HepG2 (cell line): Measurements from ENCODE around the gene CSNK1G3. TPM values are rescaled to one million over a fixed set of nuclear protein-coding genes. Genes with fewer than 3 reads are reported as not detected.

Experiments
- PRDM4 ChIP-seq: sonication (generic); formaldehyde crosslinking; IDR thresholded peaks from 2 replicates; pipeline ENCODE4 v1.9.0; 2021; ENCODE audit warnings: missing genetic modification reagents, borderline replicate concordance
- RAD21 ChIP-seq: fragments of 450-650 bp; formaldehyde crosslinking; IDR thresholded peaks from 2 replicates; pipeline ENCODE4 v1.5.0; 2020; ENCODE audit warnings: mild to moderate bottlenecking
- RNF2 ChIP-seq: fragments of 450-650 bp; conservative IDR thresholded peaks from 2 replicates; pipeline ENCODE4 v1.6.1; 2016; ENCODE audit warnings: low read depth
- SPEN ChIP-seq: sonication (generic); formaldehyde crosslinking; IDR thresholded peaks from 2 replicates; pipeline ENCODE4 v1.5.1; 2020; ENCODE audit warnings: low read depth, mild to moderate bottlenecking, missing genetic modification reagents
- ZNF253 ChIP-seq: sonication (generic); formaldehyde crosslinking; IDR thresholded peaks from 2 replicates; pipeline ENCODE4 v1.8.0; 2022; ENCODE audit warnings: mild to moderate bottlenecking, missing genetic modification reagents, borderline replicate concordance
- ZNF446 ChIP-seq: sonication (generic); formaldehyde crosslinking; IDR thresholded peaks from 2 replicates; pipeline ENCODE4 v1.5.0; 2020; ENCODE audit warnings: mild to moderate bottlenecking, missing genetic modification reagents
- ZNF543 ChIP-seq: sonication (generic); formaldehyde crosslinking; IDR thresholded peaks from 2 replicates; pipeline ENCODE4 v1.4.0; 2020; ENCODE audit warnings: mild to moderate bottlenecking, missing genetic modification reagents
- polyA plus RNA-seq, 8 experiments: library from polyadenylated mRNA; depleted of rRNA in 3 of 8; stranded (reverse) in 7 of 8; unstranded in 1 of 8; fragments of >200 nt; fragmentation: Illumina TruSeq in 4 of 8; extraction: Trizol in 4 of 8; gene quantifications; 2 replicates each; pipeline versions ENCODE4 v1.2.1 to v1.2.3, GENCODE V29; 2011 to 2016; ENCODE audit warnings: low read depth in 4 of 8, missing spikeins in 1 of 8, mixed read lengths in 1 of 8; ENCODE audit not compliant: insufficient read depth in 1 of 8
- total RNA-seq, 5 experiments: library from RNA; depleted of rRNA; stranded (reverse); fragments of >200 nt; fragmentation: Illumina TruSeq; extraction: Trizol; gene quantifications; 2 replicates each; pipeline ENCODE4 v1.2.3, GENCODE V29; 2016; ENCODE audit warnings: low read depth in 1 of 5
- TF ChIP-seq, protein P1 (sequence below): IDR thresholded peaks from 2 replicates; pipeline ENCODE4 v1.6.1; 2016; ENCODE audit warnings: low read depth, control low read depth
- TF ChIP-seq, protein P2 (sequence below): IDR thresholded peaks from 2 replicates; pipeline ENCODE4 v1.6.1; 2016; ENCODE audit warnings: low read depth

The CSNK1G3 gene
- total and polyA plus RNA-seq, 2 of the 13 experiments (the other 11 are each of a cell fraction or from before 2014, with no cell fraction given) = 11.3 to 31.5 TPM

DNA sequence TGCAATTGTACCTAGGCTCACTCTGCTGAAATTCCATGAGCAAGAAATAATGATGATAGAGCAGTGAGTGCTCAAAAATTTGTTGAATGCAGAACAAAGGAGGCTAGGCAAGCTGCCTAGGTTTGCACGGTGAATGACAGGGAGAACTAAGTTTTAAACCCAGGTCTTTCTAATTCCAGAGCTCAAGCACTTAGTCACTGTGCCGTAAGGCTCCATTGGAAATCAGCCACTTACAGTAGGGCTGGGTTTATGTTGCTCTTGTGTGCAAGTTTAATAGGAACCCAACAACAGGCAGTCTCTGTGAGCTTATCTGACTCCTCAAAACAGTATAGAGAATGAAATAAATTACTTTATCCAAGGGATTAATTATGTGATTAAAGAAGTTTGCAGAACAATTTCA is 147.0 kb downstream of the CSNK1G3 start (continued):
- TF ChIP-seq, protein P1, sequence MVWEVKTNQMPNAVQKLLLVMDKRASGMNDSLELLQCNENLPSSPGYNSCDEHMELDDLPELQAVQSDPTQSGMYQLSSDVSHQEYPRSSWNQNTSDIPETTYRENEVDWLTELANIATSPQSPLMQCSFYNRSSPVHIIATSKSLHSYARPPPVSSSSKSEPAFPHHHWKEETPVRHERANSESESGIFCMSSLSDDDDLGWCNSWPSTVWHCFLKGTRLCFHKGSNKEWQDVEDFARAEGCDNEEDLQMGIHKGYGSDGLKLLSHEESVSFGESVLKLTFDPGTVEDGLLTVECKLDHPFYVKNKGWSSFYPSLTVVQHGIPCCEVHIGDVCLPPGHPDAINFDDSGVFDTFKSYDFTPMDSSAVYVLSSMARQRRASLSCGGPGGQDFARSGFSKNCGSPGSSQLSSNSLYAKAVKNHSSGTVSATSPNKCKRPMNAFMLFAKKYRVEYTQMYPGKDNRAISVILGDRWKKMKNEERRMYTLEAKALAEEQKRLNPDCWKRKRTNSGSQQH (CRISPR knock-in tag) = no peak
- no peak for TF ChIP-seq ZNF253 (CRISPR knock-in tag)
- TF ChIP-seq PRDM4 (CRISPR knock-in tag) = no peak
- TF ChIP-seq, protein P2, sequence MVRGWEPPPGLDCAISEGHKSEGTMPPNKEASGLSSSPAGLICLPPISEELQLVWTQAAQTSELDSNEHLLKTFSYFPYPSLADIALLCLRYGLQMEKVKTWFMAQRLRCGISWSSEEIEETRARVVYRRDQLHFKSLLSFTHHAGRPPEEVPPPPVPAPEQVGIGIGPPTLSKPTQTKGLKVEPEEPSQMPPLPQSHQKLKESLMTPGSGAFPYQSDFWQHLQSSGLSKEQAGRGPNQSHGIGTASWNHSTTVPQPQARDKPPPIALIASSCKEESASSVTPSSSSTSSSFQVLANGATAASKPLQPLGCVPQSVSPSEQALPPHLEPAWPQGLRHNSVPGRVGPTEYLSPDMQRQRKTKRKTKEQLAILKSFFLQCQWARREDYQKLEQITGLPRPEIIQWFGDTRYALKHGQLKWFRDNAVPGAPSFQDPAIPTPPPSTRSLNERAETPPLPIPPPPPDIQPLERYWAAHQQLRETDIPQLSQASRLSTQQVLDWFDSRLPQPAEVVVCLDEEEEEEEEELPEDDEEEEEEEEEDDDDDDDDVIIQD (CRISPR knock-in tag) = no peak
- TF ChIP-seq ZNF543 (CRISPR knock-in tag) = no peak
- no peak for TF ChIP-seq ZNF446 (CRISPR knock-in tag)
- no peak for TF ChIP-seq RNF2
- no peak for TF ChIP-seq RAD21 (CRISPR knock-in tag)
- TF ChIP-seq SPEN (CRISPR knock-in tag) = no peak
